ENCODE data around the gene ELMO2. TPM values are rescaled to one million over a fixed set of nuclear protein-coding genes. Genes with fewer than 3 reads are reported as not detected.
A peak's percentile ranks its signal among the peaks of the same experiment; 100 is the strongest.

ELMO2 gene
- total RNA-seq, 2 donors from 2014 or later: 25.3 to 30.2 TPM

GRCh38 chr20:46356195-46357029, 50.0 kb downstream of the ELMO2 start:
- intact Hi-C loops (cut with DNase I, micrococcal nuclease): no loop called here

GRCh38 chr20:46355778-46356177, 50.6 kb downstream of the ELMO2 start:
- ATAC-seq (no peak), DNase-seq (no peak)
- intact Hi-C loops (cut with DNase I, micrococcal nuclease): no loop called here

More at GRCh38 chr20:46356195-46357029, 50.0 kb downstream of the ELMO2 start:
- ATAC-seq (no peak), DNase-seq (no peak)

GRCh38 chr20:46354920-46355654, 51.3 kb downstream of the ELMO2 start:
- intact Hi-C loops (cut with DNase I, micrococcal nuclease): no loop called here
- no peak for ATAC-seq
- DNase-seq: no peak

GRCh38 chr20:46354207-46354555, 52.2 kb downstream of the ELMO2 start:
- no peak for ATAC-seq
- intact Hi-C loops (cut with DNase I, micrococcal nuclease): no loop called here
- DNase-seq: no peak

- no peak for ATAC-seq
- intact Hi-C loops (cut with DNase I, micrococcal nuclease): no loop called here
- DNase-seq: no peak
Measured at GRCh38 chr20:46353500-46354206, 52.8 kb downstream of the ELMO2 start.

GRCh38 chr20:46352370-46352938, 54.0 kb downstream of the ELMO2 start:
- no peak for DNase-seq
- intact Hi-C loops (cut with DNase I, micrococcal nuclease): no loop called here

GRCh38 chr20:46351357-46352058, 54.9 kb downstream of the ELMO2 start:
- ATAC-seq (no peak), DNase-seq (no peak)
- intact Hi-C loops (cut with DNase I, micrococcal nuclease): no loop called here

More at GRCh38 chr20:46352370-46352938, 54.0 kb downstream of the ELMO2 start:
- no peak for ATAC-seq

GRCh38 chr20:46350986-46351267, 55.5 kb downstream of the ELMO2 start:
- no peak for ATAC-seq

GRCh38 chr20:46350201-46350985, 56.0 kb downstream of the ELMO2 start:
- no peak for DNase-seq
- intact Hi-C loops (cut with DNase I, micrococcal nuclease): no loop called here
- peak; percentile 14 for ATAC-seq

More at GRCh38 chr20:46350986-46351267, 55.5 kb downstream of the ELMO2 start:
- DNase-seq: no peak
- intact Hi-C loops (cut with DNase I, micrococcal nuclease): no loop called here

- DNase-seq (no peak), ATAC-seq (peak; percentile 16)
- intact Hi-C loops (cut with DNase I, micrococcal nuclease): no loop called here
Measured at GRCh38 chr20:46349742-46350056, 56.7 kb downstream of the ELMO2 start.

- intact Hi-C loops (cut with DNase I, micrococcal nuclease): no loop called here
- DNase-seq (peak in 1 of 2 donors; percentile 66), ATAC-seq (peak; percentile 61)
Measured at GRCh38 chr20:46349035-46349741, 57.2 kb downstream of the ELMO2 start.

- intact Hi-C loops (cut with DNase I, micrococcal nuclease): no loop called here
- peak; percentile 4 for ATAC-seq
Measured at GRCh38 chr20:46347841-46348803, 58.3 kb downstream of the ELMO2 start.

GRCh38 chr20:46346770-46347169, 59.6 kb downstream of the ELMO2 start:
- no peak for DNase-seq
- ATAC-seq: no peak
- intact Hi-C loops (cut with DNase I, micrococcal nuclease): no loop called here

More at GRCh38 chr20:46347841-46348803, 58.3 kb downstream of the ELMO2 start:
- no peak for DNase-seq

- ATAC-seq (no peak), DNase-seq (no peak)
- intact Hi-C loops (cut with DNase I, micrococcal nuclease): no loop called here
Measured at GRCh38 chr20:46344488-46345162, 61.8 kb downstream of the ELMO2 start.

- intact Hi-C loops (cut with DNase I, micrococcal nuclease): no loop called here
- ATAC-seq (no peak), DNase-seq (no peak)
Measured at GRCh38 chr20:46343975-46344357, 62.4 kb downstream of the ELMO2 start.

GRCh38 chr20:46343348-46343974, 63.0 kb downstream of the ELMO2 start:
- ATAC-seq (peak; percentile 20), DNase-seq (no peak)
- intact Hi-C loops (cut with DNase I, micrococcal nuclease): no loop called here

Measured in left colon (tissue), 2 donors.